Jurkat, Clone E6-1 (cell line): Measurements from ENCODE around the gene OR11G2. TPM values are rescaled to one million over a fixed set of nuclear protein-coding genes. Genes with fewer than 3 reads are reported as not detected.
"Not testable (repeated sequence)": the region's sequence is repeated elsewhere in the genome, so short reads cannot be mapped to it uniquely, and the experiment has no call there.

Experiments used
- DNase-seq: peaks from one replicate; pipeline ENCODE4 v3.0.0-alpha.2; 2011; ENCODE audit warnings: low read depth, low spot score
- H3K4me3 ChIP-seq: 2 replicates; pipeline ENCODE4 v1.5.1; 2011; ENCODE audit warnings: mild to moderate bottlenecking, low read length, control low read depth, moderate library complexity
- polyA plus RNA-seq: library from polyadenylated mRNA; unstranded; fragments of >200 nt; gene quantifications from one replicate; pipeline ENCODE4 v1.2.1, GENCODE V29; 2012; ENCODE audit warnings: missing spikeins; ENCODE audit not compliant: insufficient read length, insufficient read depth

The OR11G2 gene, protein sequence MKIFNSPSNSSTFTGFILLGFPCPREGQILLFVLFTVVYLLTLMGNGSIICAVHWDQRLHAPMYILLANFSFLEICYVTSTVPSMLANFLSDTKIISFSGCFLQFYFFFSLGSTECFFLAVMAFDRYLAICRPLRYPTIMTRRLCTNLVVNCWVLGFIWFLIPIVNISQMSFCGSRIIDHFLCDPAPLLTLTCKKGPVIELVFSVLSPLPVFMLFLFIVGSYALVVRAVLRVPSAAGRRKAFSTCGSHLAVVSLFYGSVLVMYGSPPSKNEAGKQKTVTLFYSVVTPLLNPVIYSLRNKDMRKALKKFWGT
- polyA plus RNA-seq, result not detected

DNA sequence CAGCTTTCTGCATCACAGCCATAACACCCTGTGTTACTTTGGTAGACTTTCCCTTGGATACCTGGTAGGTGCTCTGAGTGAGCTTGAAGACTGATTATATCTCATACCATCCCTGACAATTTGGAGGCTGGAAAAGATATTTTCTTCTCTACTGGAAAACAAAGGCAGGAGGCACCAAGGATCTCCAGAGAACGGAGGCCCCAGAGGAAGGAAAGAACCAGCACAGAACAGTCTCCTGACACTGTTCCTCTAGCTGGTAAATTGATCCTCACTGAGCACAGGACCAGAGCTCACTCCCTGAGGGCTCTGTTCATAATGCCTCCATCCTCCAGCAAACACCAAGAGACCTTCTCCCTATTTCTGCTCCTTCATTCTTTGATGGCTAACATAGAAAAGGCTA lies at the start of gene OR11G2:
Gene OR11G2 (plus strand): TSS at position 301 of the 400 bp plus-strand sequence. CDS start 6,542 bp downstream, outside the sequence.
- H3K4me3 ChIP-seq, result no peak within 1 kb of the TSS
- no peak for DNase-seq

DNA sequence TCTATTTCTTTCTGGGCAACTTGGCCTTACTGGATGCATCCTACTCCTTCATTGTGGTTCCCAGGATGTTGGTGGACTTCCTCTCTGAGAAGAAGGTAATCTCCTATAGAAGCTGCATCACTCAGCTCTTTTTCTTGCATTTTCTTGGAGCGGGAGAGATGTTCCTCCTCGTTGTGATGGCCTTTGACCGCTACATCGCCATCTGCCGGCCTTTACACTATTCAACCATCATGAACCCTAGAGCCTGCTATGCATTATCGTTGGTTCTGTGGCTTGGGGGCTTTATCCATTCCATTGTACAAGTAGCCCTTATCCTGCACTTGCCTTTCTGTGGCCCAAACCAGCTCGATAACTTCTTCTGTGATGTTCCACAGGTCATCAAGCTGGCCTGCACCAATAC lies 46.8 kb upstream of the OR11G2 start:
- no peak for DNase-seq
- no peak overlapping the region for H3K4me3 ChIP-seq

DNA sequence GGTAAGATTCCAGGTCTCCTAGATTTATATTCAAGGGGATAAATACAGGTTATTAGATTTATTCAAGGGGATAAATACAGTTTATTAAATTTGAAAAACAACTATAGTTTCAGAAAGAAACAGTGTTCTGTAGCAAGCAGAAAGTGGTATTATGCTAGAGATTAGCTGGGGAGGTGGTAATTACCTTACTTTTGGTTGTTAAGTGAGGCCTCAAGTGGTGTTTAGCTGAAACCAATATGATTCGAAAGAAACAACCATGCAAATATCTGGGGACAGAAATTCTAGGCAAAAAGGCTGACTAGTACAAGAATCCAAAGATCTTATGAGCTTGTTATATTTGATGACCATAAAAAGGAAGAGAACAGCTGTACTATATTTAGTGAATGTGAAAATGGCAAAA lies 45.9 kb upstream of the OR11G2 start:
- H3K4me3 ChIP-seq, result no peak overlapping the region
- no peak for DNase-seq

DNA sequence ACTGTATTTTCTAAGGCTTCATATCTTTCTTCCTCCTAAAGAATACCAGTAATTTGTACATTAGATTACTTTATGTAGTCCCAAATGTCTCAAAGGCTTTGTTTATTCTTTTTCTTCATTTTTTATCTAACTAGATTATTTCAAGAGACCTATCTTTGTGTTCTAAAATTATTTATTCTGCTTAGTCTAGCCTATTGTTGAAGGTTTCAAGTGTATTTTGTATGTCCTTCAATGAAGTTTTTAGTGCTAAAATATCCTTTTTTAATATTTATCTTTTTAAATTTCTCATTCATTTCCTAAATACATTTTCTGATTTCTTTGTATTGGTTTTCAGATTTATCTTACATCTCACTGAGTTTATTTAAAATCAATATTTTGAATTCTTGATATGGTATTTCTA lies 26.2 kb upstream of the OR11G2 start:
- no peak overlapping the region for H3K4me3 ChIP-seq
- no peak for DNase-seq

DNA sequence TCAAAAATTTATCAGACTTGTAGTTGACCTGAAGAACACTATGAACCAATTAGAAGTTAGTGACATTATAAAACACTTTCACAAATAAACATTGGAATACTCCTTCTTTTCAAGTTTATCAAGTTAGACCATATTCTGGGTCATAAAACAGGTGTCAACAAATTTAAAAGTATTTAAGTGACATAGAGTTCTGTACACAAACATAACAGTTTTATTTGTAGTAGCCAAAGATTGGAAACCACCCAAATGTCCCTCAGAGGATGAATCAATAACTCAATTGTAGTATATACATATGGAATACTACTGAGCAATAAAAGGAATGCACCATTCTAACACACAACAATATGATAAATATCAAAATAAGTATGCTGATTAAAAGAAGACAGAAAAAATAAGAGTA lies 23.6 kb upstream of the OR11G2 start:
- H3K4me3 ChIP-seq, result no peak overlapping the region
- DNase-seq, result no peak

DNA sequence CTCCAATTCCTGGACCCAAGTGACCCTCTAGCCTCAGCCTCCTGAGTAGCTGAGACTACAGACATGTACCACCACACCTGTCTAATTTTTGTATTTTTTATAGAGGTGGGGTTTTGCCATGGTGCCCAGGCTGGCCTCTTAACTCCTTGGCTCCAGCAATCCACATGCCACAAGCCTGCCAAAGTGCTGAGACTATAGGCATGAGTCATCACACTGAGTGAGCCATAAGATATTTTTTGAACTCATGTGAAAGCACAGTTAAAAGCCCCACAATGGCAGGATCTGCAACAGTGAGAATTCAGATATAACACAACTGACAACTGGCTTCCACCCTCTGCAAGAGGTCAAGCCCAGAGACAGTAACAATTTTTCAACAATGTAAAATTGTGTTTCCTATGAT lies 20.8 kb upstream of the OR11G2 start:
- not testable (repeated sequence) for DNase-seq

DNA sequence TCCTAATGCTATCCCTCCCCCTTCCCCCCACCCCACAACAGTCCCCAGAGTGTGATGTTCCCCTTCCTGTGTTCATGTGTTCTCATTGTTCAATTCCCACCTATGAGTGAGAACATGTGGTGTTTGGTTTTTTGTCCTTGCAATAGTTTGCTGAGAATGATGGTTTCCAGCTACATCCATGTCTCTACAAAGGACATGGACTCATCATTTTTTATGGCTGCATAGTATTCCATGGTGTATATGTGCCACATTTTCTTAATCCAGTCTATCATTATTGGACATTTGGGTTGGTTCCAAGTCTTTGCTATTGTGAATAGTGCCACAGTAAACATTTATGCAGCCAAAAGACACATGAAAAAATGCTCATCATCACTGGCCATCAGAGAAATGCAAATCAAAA lies 16.5 kb upstream of the OR11G2 start:
- DNase-seq, result not testable (repeated sequence)

More for the DNA sequence above, 20.8 kb upstream of the OR11G2 start:
- not testable (repeated sequence) for H3K4me3 ChIP-seq

DNA sequence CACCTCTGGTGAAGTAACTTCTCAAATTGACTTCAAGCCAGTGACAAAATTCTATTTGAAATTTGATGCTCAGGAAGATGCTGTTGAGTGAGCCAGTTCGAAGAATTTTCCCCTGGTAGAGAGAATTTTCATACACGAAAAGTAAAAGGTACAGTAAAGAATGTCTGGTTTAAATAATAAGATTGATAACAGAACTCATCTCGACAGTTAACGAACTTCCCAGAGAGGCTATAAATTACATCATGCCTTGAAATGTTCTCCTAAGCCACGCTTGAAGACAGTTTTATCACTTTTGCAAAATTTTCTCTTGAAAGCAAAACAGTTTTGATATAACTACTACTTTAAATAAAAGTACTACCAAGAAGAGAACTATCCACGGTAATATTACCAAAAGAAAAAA lies 14.4 kb upstream of the OR11G2 start:
- no peak for DNase-seq
- no peak overlapping the region for H3K4me3 ChIP-seq

More for the DNA sequence above, 16.5 kb upstream of the OR11G2 start:
- H3K4me3 ChIP-seq, result not testable (repeated sequence)

DNA sequence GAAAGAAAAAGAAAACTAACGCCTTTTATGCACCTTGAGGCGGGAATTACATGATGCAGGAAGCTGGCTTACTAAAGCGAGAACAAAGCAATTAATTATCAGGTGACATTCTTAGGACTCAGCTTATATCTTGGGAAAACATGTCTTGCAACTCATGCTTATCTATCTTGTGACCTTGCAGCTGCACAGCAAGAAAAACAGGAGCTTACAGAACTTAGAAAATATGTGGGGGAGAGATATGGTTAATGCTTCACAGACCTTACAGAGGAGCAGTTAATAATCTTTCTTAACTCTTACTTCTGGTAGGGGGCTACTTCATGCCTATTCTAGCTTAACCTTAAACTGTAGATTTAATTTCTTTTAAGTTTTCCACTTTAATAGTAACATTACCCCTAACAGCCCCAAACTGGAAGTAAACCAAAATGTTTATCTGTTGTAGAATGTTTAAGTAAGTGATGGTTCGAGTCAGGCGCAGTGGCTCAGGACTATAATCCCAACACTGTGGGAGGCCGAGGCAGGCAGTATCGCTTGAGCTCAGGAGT lies 13.2 kb upstream of the OR11G2 start:
- DNase-seq, result no peak
- no peak overlapping the region for H3K4me3 ChIP-seq

DNA sequence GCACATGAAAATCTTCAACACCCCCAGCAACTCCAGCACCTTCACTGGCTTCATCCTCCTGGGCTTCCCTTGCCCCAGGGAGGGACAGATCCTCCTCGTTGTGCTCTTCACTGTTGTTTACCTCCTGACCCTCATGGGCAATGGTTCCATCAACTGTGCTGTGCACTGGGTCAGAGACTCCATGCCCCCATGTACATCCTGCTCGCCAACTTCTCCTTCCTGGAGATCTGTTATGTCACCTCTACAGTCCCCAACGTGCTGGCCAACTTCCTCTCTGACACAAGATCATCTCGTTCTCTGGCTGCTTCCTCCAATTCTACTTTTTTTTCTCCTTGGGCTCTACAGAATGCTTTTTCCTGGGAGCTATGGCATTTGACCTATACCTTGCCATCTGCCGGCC lies 11.5 kb upstream of the OR11G2 start:
- DNase-seq, result no peak
- no peak overlapping the region for H3K4me3 ChIP-seq

DNA sequence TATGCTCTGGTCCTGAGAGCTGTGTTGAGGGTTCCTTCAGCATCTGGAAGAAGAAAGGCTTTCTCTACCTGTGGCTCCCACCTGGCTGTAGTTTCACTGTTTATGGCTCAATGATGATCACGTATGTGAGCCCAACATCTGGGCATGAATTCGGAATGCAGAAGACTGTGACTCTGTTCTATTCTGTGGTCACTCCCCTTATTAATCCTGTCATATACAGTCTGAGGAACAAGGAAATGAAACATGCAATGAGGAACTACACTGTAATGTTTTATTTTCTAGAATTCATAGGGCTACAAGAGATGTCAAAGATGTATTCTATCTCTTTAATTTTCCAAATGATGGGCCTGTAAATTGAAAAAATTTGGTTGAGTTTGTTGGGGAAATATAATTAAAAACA lies 10.8 kb upstream of the OR11G2 start:
- no peak for DNase-seq
- H3K4me3 ChIP-seq, result no peak overlapping the region

DNA sequence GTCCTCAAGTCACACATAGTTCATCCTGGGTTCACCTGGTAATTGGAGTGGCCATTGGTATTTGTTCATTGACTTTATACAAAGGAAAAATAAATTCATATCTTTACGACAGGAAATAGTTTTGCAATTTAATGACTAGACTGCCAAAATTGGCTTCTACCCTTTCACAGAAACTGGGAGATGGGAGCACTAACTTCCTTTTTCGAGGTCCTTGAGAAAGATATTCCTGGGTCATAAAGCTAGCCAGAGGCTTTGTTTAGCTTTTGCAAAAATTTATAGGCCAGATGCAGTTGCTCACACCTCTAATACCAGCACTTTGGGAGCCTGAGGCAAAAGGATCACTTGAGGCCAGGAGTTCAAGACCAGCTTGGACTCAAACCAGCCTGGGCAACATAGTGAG lies 10.2 kb upstream of the OR11G2 start:
- H3K4me3 ChIP-seq, result no peak overlapping the region

DNA sequence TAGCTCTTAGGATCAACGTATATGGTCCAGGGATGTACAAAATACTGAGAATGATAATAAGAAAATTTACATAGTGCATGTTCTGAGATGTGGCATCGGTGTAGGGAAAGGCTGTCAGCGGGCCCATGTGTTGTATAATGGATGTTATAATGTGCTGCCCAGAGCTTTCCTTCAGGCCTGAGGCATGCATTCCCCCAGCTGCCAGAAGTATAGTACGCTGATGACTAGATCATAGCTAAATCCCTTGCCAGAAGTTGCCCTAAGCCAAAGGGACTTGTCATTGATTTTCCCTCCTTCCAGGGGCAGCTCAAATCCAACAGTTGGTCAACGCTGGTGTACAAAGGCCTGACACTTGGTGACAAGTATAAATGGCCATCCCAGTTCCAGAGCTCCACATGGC lies 6.5 kb upstream of the OR11G2 start:
- H3K4me3 ChIP-seq, result no peak overlapping the region
- DNase-seq, result no peak

More for the DNA sequence above, 10.2 kb upstream of the OR11G2 start:
- no peak for DNase-seq

DNA sequence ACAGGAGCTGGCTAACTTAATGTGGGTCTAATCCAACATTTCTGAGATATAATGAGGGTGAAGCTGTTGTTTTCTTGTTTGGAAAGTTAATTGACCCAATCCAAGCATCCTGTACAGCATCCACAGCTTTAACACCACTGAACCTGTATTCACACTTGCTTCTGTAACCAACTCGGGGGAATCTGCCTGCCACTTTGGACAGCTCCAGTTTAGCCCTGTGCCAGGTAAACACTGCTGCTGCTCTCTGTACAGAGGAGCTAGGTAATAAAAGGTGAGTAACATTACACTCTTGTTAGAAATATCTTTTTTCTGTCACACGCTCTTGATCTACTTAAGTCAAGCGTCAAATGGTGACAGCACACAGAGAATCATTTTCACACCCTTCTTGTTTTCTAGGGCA lies 700 bp downstream of the OR11G2 start:
- no peak overlapping the region for H3K4me3 ChIP-seq
- no peak for DNase-seq

DNA sequence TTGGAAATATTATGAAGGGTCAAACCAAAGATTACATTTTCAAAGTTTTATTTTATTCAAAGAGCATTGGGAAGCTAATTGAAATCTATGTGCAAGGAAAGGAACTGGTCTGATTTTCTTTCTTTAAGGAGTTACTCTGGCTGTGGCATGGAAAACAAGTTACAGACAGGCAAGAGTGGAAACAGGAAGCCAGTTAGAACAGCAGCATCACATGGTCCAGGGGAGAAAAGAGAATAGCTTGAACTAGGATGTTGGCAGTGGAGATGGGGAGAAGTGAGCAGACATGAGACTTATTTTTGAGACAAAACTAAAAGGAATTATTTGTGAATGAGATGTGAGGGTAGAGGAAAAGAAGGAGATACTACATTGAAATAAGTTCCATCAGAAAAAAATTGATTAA lies 3.4 kb downstream of the OR11G2 start:
- no peak for DNase-seq
- H3K4me3 ChIP-seq, result no peak overlapping the region

DNA sequence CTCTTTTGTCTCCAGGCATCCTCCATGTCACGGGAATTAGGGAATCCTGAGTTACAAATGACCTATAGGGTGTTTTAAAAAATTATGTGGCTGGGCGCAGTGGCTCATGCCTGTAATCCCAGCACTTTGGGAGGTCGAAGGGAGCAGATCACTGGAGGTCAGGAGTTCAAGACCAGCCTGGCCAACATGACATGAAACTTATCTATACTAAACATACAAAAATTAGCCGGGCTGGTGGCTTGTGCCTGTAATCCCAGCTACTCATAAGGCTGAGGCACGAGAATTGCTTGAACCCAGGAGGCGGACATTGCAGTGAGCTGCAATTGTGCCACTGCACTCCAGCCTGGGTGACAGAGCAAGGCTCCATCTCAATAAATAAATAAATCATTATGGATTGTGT lies 4.5 kb downstream of the OR11G2 start:
- not testable (repeated sequence) for H3K4me3 ChIP-seq, DNase-seq

DNA sequence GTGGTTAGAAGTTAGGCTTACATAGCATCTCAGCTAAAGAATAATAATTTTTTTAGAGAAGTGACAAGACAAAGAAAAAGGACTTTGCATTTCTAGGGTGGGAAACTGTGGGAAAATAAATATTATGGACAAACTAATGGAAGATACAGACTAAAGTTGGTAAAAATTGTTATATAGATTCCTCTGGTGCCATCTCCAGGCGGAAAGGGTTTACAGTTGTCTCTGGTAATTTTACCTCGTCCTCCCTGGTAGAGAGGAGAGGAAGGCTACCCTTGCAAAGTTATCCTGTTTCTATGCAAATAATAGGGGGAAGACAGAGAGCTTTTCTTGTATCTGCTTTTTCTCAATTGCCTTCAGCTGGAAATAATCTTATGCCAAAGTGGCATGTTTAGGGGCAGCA lies 5.2 kb downstream of the OR11G2 start:
- DNase-seq, result no peak
- H3K4me3 ChIP-seq, result no peak overlapping the region

DNA sequence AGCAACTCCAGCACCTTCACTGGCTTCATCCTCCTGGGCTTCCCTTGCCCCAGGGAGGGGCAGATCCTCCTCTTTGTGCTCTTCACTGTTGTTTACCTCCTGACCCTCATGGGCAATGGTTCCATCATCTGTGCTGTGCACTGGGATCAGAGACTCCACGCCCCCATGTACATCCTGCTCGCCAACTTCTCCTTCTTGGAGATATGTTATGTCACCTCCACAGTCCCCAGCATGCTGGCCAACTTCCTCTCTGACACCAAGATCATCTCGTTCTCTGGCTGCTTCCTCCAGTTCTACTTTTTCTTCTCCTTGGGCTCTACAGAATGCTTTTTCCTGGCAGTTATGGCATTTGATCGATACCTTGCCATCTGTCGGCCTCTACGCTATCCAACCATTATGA lies 6.8 kb downstream of the OR11G2 start:
- no peak overlapping the region for H3K4me3 ChIP-seq
- DNase-seq, result no peak

DNA sequence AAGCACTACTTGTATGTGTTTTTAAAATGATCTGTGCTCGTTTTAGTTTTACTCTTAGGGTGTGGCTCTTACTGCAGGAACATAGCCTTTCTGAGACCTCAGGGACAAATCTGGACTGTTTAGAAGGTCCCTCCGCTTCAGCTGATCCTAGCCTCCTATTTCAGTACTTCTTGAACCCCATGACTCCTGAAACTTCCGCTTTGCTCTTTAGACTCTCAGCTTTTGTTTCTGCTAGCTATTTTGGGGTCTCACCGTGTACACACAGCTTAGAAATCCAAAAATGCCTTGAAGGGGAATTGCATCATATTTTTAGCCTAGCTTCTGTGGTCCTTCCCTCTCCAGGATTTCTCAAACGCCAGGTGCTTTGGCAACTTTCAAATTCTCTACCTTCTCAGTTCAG lies 8.3 kb downstream of the OR11G2 start:
- H3K4me3 ChIP-seq, result no peak overlapping the region
- DNase-seq, result no peak

DNA sequence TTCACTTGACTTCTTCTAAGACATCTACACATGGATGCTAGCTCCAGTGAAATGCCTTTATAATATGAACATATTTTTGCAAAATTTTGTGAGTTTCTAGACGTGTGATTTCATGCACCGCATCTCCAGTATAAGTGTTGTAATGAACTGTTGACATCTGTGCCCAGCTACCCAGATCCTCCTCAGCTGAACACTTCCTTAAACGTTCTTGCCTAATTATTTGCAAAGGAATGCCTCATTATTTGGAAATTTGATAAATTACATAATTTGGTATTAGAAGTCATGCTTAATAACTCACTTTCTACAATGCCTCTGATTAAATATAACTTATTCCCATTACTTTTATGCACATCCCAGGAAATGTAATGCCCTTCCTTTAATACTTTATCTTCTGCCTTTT lies 14.0 kb downstream of the OR11G2 start:
- no peak overlapping the region for H3K4me3 ChIP-seq
- DNase-seq, result no peak

DNA sequence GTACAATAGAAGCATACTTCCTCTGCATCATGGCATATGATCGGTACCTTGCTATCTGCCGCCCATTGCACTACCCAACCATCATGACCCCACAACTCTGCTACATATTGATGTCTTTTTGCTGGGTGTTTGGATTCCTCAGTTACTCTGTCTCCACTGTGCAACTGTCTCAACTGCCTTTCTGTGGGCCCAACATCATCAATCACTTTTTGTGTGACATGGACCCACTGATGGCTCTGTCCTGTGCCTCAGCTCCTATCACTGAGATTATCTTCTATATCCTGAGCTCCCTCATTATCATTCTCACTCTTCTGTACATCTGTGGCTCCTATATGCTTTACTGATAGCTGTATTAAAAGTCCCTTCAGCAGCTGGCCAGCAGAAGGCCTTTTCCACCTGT lies 18.9 kb downstream of the OR11G2 start:
- no peak overlapping the region for H3K4me3 ChIP-seq
- no peak for DNase-seq
